ENCODE measurements around the gene ANKRD18A.
"Not testable (repeated sequence)": the region's sequence is repeated elsewhere in the genome, so short reads cannot be mapped to it uniquely, and the experiment has no call there.

ANKRD18A gene

DNA sequence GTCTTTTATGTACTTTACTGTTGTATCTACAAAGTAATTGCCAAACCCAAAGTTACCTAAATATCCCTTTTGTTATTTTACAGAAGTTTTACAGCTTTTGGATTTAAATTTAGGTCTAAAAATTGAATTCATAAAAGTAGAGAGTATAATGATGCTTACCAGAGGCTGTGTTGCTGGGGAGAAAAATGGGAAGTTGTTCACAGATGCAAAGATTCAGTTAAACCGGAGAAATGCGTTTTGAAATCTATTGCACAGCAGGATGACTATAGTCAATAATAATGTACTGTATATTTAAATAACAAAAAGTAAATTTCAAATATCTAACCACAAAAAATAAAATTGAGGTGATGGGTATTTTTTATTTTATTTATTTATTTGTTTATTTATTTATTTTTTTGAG, 2.6 kb upstream of the ANKRD18A start:
- DNase-seq = no peak

DNA sequence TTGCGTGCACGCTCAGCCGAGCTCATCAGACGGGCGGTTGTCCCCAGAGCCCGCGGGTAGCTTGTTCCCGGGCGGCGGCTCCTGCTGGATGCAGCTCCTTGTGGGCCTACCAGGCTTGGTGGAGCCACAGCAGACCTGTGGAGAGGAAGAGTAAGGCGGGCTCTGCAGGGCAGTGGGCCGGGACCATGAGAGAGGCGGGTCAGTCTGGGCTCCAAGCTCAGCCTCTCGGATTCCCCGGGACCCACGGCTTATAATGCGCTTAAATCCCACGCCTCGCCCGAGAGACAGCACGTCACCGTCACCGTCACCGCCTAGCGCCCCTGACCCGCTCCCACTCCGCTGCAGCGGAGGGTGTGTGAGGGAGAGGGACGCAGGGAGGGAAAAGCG, 1.9 kb upstream of the ANKRD18A start:
- no peak for DNase-seq

DNA sequence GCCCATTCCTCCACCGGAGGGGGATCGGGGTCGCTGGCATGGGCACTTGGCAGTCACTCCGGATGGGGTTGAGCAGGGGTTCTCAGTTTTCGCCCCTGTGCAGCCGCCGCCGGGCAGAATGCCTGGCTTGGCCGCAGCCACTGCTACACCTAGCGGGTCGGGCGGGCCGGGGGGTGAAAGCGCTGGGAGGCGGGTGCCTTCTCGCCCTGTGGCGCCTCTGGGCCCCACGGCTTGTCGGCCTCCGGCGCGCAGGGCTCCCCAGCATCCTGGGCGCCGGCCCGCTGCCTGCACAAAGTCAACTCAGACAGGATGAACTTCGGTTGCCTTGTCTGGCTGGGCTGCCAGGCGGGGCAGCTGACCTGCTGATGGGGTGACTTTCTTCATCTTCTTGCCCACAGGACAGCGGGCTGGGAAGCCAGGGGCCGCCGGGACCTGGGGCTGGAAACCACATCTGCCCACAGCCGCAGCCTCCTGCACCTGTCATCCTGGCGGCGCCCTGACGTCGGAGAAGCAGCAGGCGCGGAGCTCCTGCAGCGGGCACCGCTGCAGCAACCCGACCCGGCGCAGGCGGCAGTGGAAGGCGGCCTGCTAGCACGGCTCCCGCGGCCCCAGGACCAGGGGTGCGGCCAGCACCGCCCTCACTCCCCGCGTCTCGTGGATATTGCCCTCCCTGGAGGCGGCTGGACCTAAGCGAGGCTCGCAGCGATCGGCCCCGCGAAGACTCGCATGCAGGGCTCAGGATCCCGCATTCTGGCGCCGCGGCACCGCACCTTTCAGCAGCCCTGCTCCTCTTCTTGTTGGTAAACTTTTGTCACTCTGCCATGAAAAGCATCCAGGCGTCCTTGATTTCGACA, 1.3 kb upstream of the ANKRD18A start:
- DNase-seq = peak; percentile 46

DNA sequence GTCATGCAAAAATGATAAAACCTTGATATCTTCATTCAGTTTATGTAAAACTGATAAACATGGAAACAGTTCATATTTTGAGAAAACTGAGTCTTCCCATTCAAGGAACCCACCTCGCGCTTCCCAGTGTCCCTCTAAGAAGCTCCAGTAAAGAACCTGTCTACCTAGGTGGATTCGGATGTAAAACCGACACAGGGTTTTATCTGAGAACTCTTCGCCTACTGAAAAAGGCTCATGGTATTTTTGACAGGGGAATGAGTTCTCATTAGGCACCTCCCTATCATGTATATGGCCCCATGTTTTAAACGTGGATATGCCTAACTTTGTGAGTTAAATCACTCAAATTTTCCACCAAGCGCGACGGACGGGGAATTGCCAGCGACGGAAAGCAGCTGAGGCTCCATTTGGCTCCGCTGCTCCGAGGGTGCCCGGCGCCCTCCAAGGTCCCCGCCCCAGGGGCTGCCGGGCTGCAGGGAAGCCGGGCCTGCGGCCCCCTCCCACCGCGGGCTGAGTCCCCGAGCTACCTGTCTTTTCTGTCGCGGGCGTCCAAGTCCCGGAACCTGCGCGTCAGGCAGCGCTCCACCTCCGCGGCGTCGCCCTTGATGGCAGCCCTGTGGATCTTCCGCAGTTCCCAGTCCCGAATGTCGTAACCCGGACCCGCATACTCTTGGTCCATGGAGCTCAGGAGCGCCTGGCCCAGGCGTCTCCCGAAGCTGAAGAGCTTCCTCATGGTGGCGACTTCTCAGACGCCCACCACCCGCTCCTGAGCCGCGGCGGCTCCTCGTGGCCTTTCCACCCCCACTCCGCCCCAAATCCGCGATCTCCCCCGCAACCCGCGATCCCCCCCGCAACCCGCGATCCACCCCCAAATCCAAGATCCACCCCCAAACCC, 594 bp downstream of the ANKRD18A start:
- peak; percentile 24 for DNase-seq

DNA sequence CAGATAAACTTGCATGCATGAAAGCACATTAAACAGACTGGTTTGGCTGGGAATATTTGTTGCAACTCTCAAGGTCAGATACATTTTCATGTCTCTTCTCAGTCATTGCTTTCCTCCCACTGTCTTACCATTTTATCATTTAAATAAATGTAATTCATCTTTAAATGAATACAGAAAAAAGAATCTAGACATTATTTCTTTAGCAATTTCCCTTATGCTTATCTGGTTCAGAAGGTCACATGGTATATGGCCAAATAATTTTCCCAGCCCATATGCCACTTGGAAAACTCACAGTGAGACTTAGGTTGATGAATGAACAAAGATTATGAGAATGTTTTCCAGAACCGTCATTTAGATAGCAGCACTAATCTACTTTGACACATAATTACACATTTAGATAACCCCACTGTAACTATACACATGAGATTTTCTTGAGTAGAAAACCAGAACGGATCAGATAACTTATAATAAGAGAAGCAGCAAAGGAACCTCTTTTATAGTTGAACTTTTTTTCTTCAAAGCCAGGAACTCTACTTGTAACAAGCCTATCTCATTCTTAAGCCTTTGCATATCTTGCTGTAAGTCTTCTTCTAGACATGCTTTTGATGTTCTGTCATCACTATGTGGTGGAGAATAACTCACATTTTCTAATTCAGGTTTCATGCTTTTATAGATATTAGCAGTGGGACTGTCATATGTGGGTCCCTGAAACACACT, 22.2 kb downstream of the ANKRD18A start:
- not testable (repeated sequence) for DNase-seq

DNA sequence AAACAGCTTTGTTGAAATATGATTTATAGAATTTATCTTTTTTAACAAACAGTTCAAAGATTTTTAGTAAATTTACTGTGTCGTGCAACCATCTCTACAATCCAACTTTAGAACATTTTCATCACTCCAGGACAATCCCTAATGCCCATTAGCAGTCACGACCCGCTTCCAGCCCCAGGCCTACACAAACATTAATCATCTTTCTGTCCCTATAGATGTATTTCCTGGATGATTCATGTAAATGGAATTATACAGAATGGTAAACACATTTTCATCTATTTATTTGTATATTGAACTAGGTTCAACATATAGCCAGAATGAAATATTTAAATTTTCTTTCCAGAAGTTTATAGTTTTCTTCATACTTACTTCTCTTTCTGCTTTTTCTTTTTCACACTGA, 25.3 kb downstream of the ANKRD18A start:
- DNase-seq = not testable (repeated sequence)

DNA sequence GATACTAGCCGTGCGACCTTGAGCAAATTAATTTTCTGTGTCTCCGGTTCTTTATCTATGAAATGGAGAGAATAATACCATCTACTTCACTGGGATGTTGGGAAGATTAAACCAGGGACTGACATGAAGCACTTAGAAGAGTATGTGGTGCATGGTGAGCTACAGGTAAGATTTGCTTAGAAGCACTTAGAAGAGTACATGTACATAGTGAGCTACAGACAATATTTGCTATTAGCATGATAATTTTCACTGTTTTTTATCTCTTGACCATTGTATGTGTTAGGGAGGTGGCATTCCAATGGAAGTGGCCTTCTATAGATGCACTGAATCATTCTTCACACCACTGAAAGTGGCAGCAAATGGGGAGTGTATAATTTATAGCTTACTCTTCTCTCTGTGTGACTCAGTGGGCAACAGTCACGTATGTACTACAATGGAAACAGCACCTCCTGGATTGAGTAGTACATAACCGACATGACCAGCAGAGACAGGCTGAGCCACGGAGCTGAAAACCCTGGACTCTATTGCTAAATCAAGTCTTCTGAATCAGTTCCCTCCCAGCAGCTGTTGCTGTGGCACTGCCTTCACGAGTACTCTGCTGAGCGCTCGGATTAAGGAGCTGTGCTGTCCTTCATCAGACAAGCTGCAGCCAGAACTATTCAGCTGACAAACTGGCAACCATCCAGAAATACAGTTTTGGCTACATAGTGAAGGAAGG, 28.9 kb downstream of the ANKRD18A start:
- DNase-seq = not testable (repeated sequence)

DNA sequence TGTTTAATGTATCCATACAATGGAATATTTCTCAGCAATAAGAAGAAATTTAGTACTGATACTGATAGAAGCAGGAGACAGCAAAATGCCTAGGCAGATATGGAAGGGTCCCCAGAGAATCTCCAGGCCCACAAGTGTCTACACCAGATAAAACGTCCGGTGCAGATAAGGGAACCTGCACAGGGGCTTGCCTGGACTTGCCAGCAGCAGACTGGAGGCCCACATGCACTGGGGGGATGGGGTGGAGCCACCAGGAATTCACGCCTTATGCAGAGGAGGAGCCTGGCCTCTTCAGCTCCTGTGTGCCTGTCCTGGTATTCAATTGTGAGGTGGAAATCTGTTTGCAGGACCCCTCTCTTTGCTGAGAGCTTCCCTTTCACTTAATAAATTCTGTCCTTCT, 36.6 kb downstream of the ANKRD18A start:
- DNase-seq = not testable (repeated sequence)

DNA sequence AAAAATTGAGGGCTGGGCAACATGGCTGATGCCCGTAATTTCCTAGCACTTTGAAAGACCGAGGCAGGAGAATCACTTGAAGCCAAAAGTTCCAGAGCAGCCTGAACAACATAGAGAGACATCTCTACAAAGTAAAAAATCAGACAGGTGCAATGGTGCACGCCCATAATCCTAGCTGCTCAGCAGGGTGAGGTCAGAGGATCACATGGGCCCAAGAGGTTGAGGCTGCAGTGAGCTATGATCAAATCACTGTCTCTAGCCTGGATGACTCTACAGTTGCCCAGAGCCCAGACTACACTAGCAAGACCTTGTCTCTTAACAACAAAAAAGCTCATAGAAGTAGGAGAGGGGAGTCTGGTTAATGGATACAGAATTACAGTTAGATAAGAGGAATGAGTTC, 40.3 kb downstream of the ANKRD18A start:
- DNase-seq = not testable (repeated sequence)

DNA sequence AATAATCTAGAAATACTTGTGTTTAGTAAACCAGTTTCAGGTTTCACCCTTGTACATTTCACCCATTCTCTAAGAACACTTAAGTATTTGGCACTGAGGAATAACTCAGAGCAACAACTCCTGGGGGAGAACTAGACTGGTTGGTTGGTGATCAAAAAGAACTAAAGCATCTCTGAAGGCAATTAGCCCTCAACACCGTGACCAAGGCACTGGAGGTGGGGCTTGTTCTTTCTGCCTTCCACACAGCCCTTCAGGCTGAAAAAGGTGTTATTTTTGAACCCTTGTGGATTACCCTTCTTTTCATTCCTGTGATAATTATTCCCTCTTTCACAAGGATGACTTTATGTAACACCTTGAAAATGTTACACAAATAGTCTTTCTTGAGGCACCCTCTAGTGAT, 44.2 kb downstream of the ANKRD18A start:
- not testable (repeated sequence) for DNase-seq

DNA sequence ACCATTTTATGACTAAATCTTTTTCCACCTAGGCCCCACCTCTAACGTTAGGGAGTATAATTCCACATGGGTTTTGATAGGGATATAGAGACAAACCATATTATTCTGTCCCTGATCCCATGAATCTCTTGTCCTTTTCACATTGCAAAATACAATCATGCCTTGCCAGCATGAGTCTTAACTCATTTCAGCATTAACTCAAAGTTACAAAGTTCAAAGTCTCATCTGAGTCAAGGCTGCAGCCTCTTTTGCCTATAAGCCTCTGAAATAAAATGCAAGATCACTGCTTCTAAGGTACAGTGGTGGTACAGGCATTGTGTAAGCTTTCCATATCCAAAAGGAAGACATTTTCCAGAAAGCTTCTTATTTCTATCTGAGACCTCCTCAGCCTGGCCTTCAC, 54.3 kb downstream of the ANKRD18A start:
- DNase-seq = not testable (repeated sequence)

DNA sequence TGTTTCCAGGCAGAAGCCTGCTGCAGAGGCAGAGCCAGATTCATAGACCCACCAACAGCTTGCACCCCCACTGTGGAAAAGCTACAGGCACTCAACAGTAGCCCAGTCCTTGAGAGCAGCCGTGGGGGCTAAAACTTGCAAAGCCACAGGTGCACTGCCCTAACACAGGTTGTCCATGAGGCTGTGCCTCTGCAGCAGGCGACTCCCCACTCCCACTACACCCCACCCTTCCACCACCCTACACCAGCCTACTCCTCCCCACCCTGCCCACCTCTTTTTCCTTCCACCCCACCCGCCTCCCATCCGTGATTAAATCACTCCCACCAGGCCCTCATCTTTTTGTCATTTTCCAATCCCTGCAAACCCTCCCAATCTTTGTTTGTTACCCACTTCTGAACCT, 55.2 kb downstream of the ANKRD18A start:
- not testable (repeated sequence) for DNase-seq

DNA sequence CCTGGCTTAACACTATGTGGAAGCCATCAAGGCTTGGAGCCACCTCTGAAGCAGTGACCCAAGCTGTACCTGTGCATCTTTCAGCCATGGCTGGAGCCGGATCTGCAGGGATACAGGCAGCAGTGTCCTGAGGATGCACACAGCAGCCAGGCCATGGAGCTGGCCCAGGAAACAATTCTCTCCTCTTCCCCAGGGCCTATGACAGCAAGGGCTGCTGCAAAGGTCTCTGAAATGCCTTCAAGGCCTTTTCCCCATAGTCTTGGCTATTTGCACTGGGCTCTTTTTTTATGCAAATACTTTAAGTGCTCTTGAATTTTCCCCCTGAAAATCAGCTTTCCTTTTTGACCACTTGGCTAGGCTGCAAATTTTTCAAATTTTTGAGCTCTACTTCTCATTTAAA, 56.5 kb downstream of the ANKRD18A start:
- DNase-seq = not testable (repeated sequence)

DNA sequence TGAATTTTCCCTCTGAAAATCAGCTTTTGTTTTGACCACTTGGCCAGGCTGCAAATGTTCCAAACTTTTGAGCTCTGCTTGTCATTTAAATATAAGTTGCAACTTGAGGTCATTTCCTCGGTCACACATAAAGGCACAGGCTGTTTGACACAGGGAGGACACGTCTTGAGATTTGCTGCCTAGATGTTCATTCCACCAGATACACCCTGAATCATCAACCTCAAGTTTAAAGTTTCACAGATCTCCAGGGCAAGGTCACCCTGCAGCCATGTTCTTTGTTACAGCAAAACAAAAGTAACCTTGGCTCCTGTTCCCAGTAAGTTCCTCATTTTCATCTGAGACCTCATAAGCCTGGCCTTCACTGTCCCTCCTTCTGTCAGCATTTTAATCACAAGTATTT, 59.3 kb downstream of the ANKRD18A start:
- not testable (repeated sequence) for DNase-seq

DNA sequence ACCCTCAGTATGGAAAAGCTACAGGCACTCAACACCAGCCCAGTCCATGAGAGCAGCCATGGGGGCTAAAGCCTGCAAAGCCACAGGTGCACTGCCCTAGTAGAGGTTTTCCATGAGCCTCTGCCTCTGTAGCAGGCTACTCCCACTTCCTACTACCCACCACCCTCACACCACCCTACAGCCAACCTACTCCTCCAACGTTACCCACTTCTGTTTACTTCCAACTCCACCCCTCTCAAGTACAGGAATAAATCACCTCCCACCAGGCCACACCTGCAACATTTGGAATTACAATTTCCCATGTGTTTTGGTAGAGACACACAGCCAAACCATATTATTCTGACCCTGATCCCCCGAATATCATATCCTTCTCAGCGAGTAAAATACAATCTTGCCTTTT, 61.2 kb downstream of the ANKRD18A start:
- not testable (repeated sequence) for DNase-seq

DNA sequence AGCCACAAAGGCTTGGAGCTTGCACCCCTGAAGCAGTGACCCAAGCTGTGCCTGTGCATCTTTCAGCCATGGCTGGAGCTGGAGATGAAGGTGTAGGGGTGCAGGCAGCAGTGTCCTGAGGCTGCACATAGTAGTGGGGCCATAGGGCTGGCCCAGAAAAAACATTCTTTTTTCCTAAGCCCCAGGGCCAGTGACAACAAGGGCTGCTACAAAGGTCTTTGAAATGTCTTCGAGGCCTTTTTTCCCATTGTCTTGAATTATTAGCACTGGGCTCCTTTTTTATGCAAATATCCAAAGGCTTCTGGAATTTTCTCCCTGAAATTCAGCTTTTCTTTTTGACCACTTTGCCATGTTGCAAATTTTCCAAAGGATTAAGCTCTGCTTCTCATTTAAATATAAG, 62.6 kb downstream of the ANKRD18A start:
- not testable (repeated sequence) for DNase-seq

DNA sequence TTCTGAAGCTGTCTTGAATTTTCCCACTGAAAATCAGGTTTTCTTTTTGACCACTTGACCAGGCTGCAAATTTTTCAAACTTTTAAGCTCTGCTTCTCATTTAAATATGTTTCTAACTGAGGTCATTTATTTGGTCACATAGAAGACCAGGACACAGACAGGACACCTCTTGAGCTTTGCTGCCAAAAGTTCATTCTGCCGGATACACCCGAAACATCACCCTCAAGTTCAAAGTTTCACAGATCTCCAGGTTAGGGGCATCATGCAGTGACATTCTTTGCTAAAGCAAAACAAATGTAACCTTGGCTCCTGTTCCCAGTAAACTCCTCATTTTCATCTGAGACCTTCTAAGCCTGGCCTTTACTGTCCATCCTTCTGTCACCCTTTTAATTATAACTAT, 65.4 kb downstream of the ANKRD18A start:
- DNase-seq = not testable (repeated sequence)

DNA sequence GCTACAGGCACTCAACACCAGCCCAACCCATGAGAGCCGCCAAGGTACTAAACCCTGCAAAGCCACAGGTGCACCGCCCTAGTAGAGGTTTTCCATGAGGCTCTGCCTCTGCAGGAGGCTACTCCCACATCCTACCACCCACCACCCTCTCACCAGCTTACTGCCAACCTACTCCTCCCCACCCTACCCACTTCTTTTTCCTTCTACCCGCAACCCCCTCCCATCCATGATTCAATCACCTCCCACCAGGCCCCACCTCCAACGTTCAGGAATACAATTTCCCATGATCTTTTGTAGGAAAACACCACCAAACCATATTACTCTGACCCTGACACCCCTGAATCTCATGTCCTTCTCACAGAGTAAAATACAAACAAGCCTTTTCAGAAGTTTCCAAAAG, 67.4 kb downstream of the ANKRD18A start:
- not testable (repeated sequence) for DNase-seq

DNA sequence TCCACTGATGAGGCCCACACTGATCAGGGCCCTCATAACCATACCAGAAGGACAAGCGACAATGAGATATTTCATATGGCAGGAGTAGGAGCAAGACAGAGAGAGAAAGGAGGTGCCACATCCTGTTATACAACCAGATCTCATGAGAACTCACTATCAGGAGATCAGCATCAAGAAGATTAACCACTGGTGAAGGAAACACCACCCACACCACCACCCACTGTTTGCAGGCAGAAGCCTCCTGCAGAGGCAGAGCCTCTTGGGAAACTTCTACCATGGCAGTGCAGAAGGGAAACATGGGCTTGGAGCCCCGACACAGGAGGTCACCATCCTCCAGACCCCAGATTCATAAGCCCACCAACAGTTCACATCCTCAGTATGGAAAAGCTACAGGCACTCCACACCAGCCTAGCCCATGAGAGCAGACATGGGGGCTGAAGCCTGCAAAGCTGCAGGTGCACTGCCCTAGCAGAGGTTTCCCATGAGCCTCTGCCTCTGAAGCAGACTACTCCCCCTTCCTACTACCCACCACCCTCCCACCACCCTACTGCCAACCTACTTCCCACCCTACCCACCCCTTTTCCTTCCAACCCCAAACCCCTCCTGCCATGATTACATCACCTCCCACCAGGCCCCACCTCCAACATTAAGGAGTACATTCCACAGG, 73.8 kb downstream of the ANKRD18A start:
- DNase-seq = peak; percentile 6

DNA sequence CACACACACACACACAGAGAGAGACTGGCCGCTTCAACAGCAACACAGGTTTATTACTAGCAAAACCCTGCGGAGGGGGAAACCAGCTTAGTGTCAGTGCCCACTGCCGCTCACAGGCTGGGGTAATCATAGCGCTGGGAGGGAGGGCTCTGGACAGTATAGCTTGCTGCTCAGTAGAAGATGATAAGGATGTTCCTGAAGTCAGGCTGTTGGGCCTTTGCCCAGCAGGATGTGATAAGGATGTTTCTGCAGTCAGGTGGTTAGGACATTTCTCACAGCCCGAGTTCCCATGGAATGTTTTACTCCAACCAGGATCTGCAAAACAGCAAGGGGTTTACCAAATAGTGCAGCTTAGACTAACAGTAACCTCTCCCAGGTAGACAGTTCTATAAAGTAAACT, 79.9 kb downstream of the ANKRD18A start:
- DNase-seq = not testable (repeated sequence)

DNA sequence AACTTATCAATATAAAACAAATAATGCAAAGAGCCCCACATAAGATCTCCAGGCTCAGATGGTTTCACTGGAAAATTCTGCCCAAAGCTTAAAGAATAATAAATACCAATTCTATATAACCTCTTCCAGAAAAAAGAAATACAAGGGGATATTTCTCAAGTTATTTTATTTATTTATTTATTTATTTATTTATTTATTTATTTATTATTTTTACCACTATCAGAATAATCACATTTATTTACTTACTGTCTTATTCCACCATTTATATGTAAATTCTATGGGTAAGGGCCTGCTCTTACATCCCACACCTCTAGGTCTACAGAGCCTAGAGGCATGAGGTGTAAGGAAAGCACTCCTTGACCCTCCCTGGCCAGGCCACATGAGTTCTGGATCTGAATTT, 91.1 kb downstream of the ANKRD18A start:
- no peak for DNase-seq

DNA sequence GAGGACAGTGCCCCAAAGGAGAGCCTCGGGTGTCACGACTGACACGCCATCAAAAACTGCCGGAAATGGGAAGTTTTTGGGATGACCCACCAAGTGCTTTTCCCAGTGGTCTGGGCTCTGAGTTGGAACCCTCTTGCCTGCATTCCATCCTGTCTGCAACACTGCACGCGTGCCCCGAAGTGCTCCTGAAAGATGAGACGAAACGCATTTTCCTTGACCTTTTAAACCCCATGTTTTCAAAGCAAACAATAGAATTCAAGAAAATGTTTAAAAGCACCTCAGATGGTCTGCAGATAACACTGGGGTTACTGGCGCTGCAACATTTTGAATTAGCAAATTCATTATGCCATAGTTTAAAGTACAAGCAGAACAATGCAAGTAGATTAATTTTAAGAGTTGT, 92.9 kb downstream of the ANKRD18A start:
- no peak for DNase-seq

All from activated effector memory CD4-positive, alpha-beta T cell treated with Interleukin-2 at 50 U/mL for 16 hours (primary cell).